Measurements from ENCODE around the gene RAB6C.
"Not testable (repeated sequence)": the region's sequence is repeated elsewhere in the genome, so short reads cannot be mapped to it uniquely, and the experiment has no call there.

DNA sequence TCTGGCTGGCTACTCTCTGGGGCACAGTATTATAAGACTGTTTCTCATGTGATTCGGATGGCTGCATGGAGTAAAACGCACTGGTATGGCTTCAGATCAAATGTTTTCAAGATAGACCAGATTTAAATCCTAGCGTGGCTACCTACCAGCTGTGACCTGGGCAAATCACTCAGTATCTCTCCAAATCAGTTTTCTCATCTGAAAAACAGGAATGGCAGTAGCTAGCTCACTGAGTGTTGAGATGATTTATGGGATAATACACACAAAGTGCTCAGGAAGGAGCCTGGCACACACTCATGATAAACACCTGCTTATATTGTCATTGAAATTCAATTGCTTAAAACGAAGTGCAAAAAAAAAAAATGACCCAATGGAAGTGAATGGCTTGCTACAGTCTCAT is 10.9 kb upstream of the RAB6C start:
- TF ChIP-seq, protein P1, sequence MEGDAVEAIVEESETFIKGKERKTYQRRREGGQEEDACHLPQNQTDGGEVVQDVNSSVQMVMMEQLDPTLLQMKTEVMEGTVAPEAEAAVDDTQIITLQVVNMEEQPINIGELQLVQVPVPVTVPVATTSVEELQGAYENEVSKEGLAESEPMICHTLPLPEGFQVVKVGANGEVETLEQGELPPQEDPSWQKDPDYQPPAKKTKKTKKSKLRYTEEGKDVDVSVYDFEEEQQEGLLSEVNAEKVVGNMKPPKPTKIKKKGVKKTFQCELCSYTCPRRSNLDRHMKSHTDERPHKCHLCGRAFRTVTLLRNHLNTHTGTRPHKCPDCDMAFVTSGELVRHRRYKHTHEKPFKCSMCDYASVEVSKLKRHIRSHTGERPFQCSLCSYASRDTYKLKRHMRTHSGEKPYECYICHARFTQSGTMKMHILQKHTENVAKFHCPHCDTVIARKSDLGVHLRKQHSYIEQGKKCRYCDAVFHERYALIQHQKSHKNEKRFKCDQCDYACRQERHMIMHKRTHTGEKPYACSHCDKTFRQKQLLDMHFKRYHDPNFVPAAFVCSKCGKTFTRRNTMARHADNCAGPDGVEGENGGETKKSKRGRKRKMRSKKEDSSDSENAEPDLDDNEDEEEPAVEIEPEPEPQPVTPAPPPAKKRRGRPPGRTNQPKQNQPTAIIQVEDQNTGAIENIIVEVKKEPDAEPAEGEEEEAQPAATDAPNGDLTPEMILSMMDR (IDR thresholded peaks at IDR 0.05; ENCODE audit: borderline replicate concordance, extremely low read depth, low read length, poor library complexity, severe bottlenecking), result not testable (repeated sequence)
- not testable (repeated sequence) for TF ChIP-seq EZH2 (IDR thresholded peaks at IDR 0.05; ENCODE audit: borderline replicate concordance, low read depth, low read length, severe bottlenecking)
